Skeletal muscle tissue (tissue), 4 donors: ENCODE measurements around the gene SLC9C2. TPM values are rescaled to one million over a fixed set of nuclear protein-coding genes. Genes with fewer than 3 reads are reported as not detected.
"Not testable (repeated sequence)": the region's sequence is repeated elsewhere in the genome, so short reads cannot be mapped to it uniquely, and the experiment has no call there.

Experiments
- H3K27ac ChIP-seq: one replicate; pipeline ENCODE4 v1.7.0; 2013; ENCODE audit warnings: mild to moderate bottlenecking, low read depth, low read length, inconsistent platforms
- H3K27me3 ChIP-seq, 3 donors: one replicate each; pipeline ENCODE4 v1.7.0; 2013; ENCODE audit warnings: low read length in 3 of 3; ENCODE audit not compliant: control insufficient read depth in 3 of 3, insufficient read depth in 3 of 3
- H3K36me3 ChIP-seq, 3 donors: one replicate each; pipeline ENCODE4 v1.7.0; 2013; ENCODE audit warnings: low read length in 3 of 3; ENCODE audit not compliant: control insufficient read depth in 3 of 3, insufficient read depth in 3 of 3
- H3K4me1 ChIP-seq, 3 donors: one replicate each; pipeline ENCODE4 v1.7.0; 2013; ENCODE audit warnings: low read length in 3 of 3, mild to moderate bottlenecking in 3 of 3; ENCODE audit not compliant: control insufficient read depth in 3 of 3, insufficient read depth in 3 of 3
- H3K4me3 ChIP-seq, 3 donors: one replicate each; pipeline ENCODE4 v1.7.0; 2013; ENCODE audit warnings: low read length in 3 of 3
- H3K9ac ChIP-seq, 3 donors: one replicate each; pipeline ENCODE4 v1.7.0; 2013; ENCODE audit warnings: low read length in 3 of 3, mild to moderate bottlenecking in 3 of 3, moderate library complexity in 2 of 3, low read depth in 1 of 3
- H3K9me3 ChIP-seq, 3 donors: one replicate each; pipeline ENCODE4 v1.7.0; 2013; ENCODE audit warnings: low read length in 3 of 3; ENCODE audit not compliant: control insufficient read depth in 3 of 3
- total RNA-seq: library from RNA; depleted of rRNA; stranded (reverse); fragments of >200 nt; gene quantifications from one replicate; pipeline ENCODE4 v1.2.3, GENCODE V29; 2014
- donor health status: Osteomylitis.

Gene SLC9C2
- total RNA-seq, 1 donor from 2014 or later, result under 0.01 TPM

DNA sequence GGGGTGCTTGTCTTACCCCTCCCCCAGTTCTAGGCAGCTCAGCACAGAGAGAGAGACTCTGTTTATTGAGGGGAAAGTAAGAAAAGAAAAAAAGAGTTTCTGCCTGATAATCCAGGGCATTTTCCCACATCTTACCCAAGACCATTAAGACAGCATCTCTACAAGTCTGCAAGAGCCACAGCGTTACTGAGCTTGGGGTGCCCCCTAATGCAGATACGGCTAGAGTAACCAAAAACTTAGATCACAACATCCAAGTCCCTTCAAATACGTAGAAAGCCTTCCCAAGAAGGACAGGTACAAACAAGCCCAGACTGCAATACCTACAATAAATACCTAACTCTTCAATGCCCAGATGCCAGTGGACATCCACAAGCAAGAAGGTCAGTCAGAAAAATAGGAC lies 26.0 kb upstream of the SLC9C2 start:
- Histone ChIP-seq H3K9ac (no peak overlapping the region), H3K9me3 (peaks cover 0 to 2% (median 0%) of the 10 kb centered on the region in 3 donors), H3K4me3 (no peak overlapping the region), H3K27me3 (no peaks in the 10 kb centered on the region), H3K4me1 (no peaks in the 10 kb centered on the region), H3K36me3 (no peaks in the 10 kb centered on the region), H3K27ac (no peak overlapping the region)

DNA sequence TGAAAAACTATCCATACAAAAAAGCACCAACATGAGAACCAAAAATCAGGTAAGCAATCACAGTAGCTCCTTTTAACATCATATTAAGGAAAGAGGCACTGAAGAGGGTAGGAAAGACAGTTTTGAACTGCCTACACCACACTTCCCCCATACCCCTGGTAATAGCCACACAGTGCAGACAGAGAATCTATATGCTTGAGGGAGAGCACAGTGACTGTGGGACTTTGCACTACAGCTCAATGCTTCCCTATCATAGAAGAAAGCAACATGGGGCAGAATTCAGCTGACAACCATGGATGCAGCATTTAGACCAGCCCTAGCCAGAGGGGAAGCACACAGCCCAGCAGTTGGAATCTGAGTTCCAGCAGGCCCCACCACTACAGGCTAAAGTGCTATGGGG lies 24.4 kb upstream of the SLC9C2 start:
- no peaks in the 10 kb centered on the region for H3K27me3 ChIP-seq
- H3K36me3 ChIP-seq, result no peaks in the 10 kb centered on the region
- H3K4me1 ChIP-seq, result no peaks in the 10 kb centered on the region
- H3K4me3 ChIP-seq, result no peak overlapping the region
- H3K27ac ChIP-seq, result no peak overlapping the region
- H3K9me3 ChIP-seq, result peaks cover 0 to 2% (median 2%) of the 10 kb centered on the region in 3 donors
- no peak overlapping the region for H3K9ac ChIP-seq

DNA sequence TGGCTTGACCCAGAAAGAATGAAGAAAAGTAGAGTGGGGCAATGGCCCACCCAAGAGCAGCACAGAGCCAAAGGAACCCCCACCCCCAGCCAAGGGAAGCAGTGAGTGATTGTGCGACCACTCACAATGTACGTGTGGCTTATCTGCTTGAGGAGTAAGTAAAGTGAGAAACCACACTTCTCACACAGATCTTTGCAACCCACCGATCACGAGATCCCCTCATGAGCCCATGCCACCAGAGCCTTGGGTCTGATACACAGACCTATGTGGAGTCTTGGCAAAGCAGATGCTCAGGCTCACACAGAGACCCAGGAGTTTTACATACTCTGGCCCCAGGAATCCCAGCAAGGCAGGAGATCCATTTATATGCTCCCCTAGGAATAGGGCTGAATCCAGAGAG lies 14.0 kb upstream of the SLC9C2 start:
- Histone ChIP-seq H3K9me3 (peaks cover 0 to 4% (median under 1%) of the 10 kb centered on the region in 3 donors), H3K27ac (no peak overlapping the region), H3K4me3 (no peak overlapping the region), H3K36me3 (no peaks in the 10 kb centered on the region), H3K9ac (no peak overlapping the region), H3K27me3 (no peaks in the 10 kb centered on the region), H3K4me1 (no peaks in the 10 kb centered on the region)

DNA sequence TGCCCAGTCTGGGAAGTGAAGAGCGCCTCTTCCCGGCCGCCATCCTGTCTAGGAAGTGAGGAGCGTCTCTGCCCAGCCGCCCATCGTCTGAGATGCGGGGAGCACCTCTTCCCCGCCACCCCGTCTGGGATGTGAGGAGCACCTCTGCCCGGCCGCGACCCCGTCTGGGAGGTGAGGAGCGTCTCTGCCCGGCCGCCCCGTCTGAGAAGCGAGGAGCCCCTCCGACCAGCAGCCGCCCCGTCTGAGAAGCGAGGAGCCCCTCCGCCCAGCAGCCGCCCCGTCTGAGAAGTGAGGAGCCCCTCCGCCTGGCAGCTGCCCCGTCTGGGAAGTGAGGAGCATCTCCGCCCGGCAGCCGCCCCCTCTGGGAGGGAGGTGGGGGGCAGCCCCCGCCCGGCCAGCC lies 10.2 kb upstream of the SLC9C2 start:
- H3K9me3 ChIP-seq, H3K4me3 ChIP-seq, H3K9ac ChIP-seq, H3K27me3 ChIP-seq, H3K4me1 ChIP-seq, H3K27ac ChIP-seq, H3K36me3 ChIP-seq: not testable (repeated sequence)

DNA sequence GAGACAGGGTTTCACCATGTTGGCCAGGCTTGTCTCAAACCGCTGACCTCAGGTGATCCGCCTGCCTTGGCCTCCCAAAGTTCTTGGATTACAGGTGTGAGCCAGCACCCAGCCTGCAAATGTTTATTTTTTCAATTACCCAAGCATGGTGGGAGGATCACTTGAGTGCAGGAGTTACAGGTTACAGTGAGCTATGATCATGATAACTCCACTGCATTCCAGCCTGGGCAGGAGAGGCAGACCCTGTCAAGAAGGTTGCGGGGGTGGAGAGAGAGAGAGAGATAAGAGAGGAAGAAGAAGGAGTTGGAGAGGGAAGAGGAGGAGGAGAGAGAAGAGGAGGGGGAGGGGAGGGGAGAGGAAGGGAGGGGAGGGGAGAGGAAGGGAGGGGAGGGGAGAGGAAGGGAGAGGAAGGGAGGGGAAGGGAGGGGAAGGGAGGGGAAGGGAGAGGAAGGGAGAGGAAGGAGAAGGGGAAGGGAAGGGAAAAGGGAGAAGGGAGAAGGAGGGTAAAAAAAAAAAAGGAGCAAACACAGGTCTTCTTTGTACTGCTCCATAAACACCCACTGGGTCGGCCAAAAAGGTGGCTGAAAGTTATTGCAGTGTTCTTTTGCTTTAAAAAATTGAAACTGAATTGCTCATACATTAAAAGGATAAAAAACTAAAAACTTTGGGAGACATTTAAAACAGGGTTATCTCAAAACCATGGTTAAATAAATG lies 5.8 kb upstream of the SLC9C2 start:
- Histone ChIP-seq H3K4me1 (no peaks in the 10 kb centered on the region), H3K9ac (no peak overlapping the region), H3K27me3 (no peaks in the 10 kb centered on the region), H3K9me3 (no peaks in the 10 kb centered on the region), H3K4me3 (no peak overlapping the region), H3K36me3 (no peaks in the 10 kb centered on the region), H3K27ac (no peak overlapping the region)

DNA sequence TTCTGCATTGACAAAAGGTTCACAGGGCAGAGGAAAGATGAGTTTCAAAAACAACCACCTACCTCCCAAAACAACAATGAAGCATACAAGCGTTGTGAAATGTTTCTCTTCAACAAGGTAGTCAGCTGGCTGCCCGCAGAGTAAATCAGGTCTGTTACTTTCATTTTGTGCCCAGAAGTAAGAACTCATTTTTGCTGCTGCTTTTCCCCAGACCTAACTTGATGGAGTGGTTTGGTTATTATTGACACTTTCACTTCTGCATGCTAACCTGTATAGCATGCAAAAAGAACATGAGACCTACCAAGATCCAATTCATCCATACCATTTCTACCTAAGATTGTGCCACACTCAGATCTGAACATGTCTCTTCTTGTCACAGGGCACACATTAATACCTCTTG lies 1.3 kb downstream of the SLC9C2 start:
- no peak overlapping the region for H3K9ac ChIP-seq

DNA sequence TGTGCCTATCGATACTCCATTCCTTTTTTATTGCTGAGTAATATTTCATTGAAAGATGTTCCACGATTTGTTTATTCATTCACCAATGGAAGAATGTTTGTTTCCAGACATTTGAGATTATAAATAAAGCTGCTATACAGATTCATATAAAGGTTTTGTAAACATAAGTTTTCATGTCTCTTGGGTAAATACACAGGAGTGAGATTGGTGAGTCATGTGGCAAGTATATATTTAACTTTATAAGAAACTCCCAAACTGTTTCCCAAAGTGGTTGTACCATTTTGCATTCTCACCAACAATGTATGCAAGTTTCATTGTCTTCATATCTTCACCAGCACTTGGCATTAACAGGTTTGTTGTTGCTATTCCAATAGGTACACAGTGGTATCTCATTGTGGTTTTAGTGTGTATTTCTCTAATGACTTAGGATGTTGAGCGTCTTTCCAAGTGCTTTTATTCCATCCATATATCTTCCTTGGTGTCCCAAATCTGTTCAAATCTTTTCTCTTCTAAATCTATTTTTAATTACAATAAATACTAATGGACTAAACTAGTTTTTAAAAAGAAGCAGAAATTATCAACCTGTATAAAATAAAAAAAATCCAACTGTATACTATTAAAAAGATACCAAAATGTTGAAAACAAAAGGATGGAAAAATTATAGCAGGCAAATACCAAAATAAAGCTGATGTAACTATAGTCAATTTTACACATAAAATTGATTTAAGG lies 6.6 kb downstream of the SLC9C2 start:
- no peak overlapping the region for H3K9ac ChIP-seq
- H3K27me3 ChIP-seq, result no peaks in the 10 kb centered on the region
- no peaks in the 10 kb centered on the region for H3K4me1 ChIP-seq
- H3K4me3 ChIP-seq, result no peak overlapping the region
- no peak overlapping the region for H3K27ac ChIP-seq
- peaks cover 0 to 3% (median 3%) of the 10 kb centered on the region in 3 donors for H3K9me3 ChIP-seq
- H3K36me3 ChIP-seq, result no peaks in the 10 kb centered on the region

More for the DNA sequence above, 1.3 kb downstream of the SLC9C2 start:
- no peak overlapping the region for H3K4me3 ChIP-seq
- H3K36me3 ChIP-seq, result no peaks in the 10 kb centered on the region
- no peak overlapping the region for H3K27ac ChIP-seq
- no peaks in the 10 kb centered on the region for H3K27me3 ChIP-seq
- no peaks in the 10 kb centered on the region for H3K4me1 ChIP-seq
- H3K9me3 ChIP-seq, result no peaks in the 10 kb centered on the region

DNA sequence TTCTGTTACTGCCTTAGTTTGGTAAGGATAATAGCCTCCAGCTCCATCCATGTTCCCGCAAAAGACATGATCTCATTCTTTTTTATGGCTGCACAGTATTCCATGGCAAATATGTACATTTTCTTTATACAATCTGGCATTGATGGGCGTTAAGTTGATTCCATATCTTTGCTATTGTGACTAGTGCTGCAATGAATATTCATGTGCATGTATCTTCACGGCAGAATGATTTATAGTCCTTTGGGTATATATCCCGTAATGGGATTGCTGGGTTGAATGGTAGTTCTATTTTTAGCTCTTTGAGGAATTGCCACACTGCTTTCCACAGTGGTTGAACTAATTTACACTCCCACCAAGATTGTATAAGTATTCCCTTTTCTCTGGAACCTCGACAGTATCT lies 11.7 kb downstream of the SLC9C2 start:
- not testable (repeated sequence) for H3K9ac ChIP-seq, H3K9me3 ChIP-seq, H3K27ac ChIP-seq, H3K27me3 ChIP-seq, H3K4me1 ChIP-seq, H3K36me3 ChIP-seq, H3K4me3 ChIP-seq

DNA sequence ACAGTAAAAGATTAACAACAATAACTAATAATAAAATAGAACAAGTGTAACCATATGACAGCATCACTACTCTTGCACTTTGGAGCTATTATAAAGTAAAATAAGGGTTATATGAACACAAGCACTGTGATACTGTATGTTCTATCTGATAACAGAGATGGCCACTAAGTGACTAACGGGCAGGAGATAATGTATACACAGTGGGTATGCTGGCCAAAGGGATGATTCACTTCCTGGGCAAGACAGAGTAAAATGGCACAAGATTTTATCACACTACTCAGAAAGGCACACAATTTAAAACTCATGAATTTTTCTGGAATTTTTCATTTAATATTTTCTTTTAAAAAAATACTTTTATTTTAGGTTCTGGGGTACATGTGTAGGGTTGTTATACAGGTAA lies 12.3 kb downstream of the SLC9C2 start:
- Histone ChIP-seq H3K4me1 (no peaks in the 10 kb centered on the region), H3K9ac (no peak overlapping the region), H3K27me3 (no peaks in the 10 kb centered on the region), H3K27ac (no peak overlapping the region), H3K36me3 (no peaks in the 10 kb centered on the region), H3K9me3 (no peaks in the 10 kb centered on the region), H3K4me3 (no peak overlapping the region)

DNA sequence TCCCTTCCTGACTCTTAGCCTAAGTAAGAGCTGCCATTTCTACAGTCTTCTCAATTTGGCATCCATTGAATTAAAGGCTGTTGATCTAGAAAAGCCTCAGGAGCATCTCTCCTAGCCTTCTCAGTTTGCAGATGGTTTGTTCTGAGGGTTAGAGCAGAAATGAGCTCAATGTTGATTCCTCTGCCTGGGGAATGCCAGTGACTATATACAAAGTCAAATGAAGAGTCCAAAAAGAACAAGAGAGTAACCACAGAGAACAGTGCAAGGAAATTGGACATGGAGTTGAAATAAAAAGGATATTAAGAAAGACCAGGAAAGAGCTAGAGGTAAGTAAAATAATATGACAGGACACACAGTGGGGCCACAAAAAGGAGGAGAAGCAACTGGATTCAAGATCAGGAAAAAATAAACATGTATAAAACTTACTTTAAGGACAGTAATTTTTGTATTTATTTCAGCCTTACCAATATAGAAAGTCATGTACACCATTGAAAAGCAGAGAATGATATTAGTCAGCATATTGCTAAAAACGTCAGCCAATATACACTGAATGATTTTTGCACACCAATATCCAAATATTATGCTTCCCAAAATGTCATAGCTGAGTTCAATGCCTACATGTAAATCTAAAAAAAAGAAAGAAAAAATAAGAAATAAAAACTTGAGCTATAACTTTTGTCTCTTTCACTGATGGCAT lies 21.3 kb downstream of the SLC9C2 start:
- H3K27me3 ChIP-seq, result peaks cover 0 to 6% (median 0%) of the 10 kb centered on the region in 3 donors
- no peaks in the 10 kb centered on the region for H3K9me3 ChIP-seq
- H3K27ac ChIP-seq, result no peak overlapping the region
- H3K36me3 ChIP-seq, result no peaks in the 10 kb centered on the region
- no peak overlapping the region for H3K4me3 ChIP-seq
- no peaks in the 10 kb centered on the region for H3K4me1 ChIP-seq
- H3K9ac ChIP-seq, result no peak overlapping the region
